Pancreas (tissue), 10 donors: Measurements from ENCODE around the gene LRSAM1. TPM values are rescaled to one million over a fixed set of nuclear protein-coding genes. Genes with fewer than 3 reads are reported as not detected.

Experiments
- ATAC-seq, 4 donors: fragments of 200-7000 bp; cut with Tn5 transposase; one replicate each; pipeline versions ENCODE4 v1.8.0 to v1.9.1; 2020; ENCODE audit warnings: mild to moderate bottlenecking in 4 of 4, moderate library complexity in 4 of 4
- DNase-seq, 6 donors: peaks; one replicate each; pipeline ENCODE4 v3.0.0-alpha.2; 2020
- FAIRE-seq: peaks from 2 replicates; lab custom pipeline; 2012; peaks lifted over from hg19 to GRCh38; lab: Jason Lieb, UNC
- H3K27ac ChIP-seq, 4 donors: fragments of 200-600 bp; sonication (generic); 1 replicate in 3 of 4; 2 replicates in 1 of 4; pipeline versions ENCODE4 v1.5.0 to v1.8.0; 2020
- H3K27me3 ChIP-seq, 4 donors: fragments of 200-600 bp; one replicate each; pipeline ENCODE4 v1.8.0; 2021
- H3K36me3 ChIP-seq, 3 donors: fragments of 200-600 bp; sonication (generic) in 1 of 3; one replicate each; pipeline versions ENCODE4 v1.5.0 to v1.8.0; 2020 to 2021
- H3K4me1 ChIP-seq, 3 donors: fragments of 200-600 bp; one replicate each; pipeline ENCODE4 v1.8.0; 2021
- H3K4me3 ChIP-seq, 4 donors: fragments of 200-600 bp; sonication (generic) in 2 of 4; one replicate each; pipeline versions ENCODE4 v1.5.0 to v1.8.0; 2020 to 2021
- H3K9me3 ChIP-seq, 4 donors: fragments of 200-600 bp; one replicate each; pipeline ENCODE4 v1.8.0; 2021
- CTCF ChIP-seq, 4 donors: fragments of 200-600 bp; sonication (generic) in 3 of 4; IDR thresholded peaks; one replicate each; pipeline versions ENCODE4 v1.5.0 to v1.8.0; 2021; ENCODE audit warnings: antibody characterized with exemption in 4 of 4
- WGBS, 2 donors: extraction: QIAGEN DNeasy Blood & Tissue Kit; methylation state at CpG; one replicate each; pipeline ENCODE4 v1.1.7; 2013; 5-methylcytosine and 5-hydroxymethylcytosine counted together
- intact Hi-C, 3 donors: fragments of 100-400 bp; cut with DNase I; formaldehyde crosslinking; loops; one replicate each; pipeline versions ENCODE4 v1.11.1 to v1.14.2; 2022
- polyA plus RNA-seq, 2 donors: library from polyadenylated mRNA; stranded (reverse); fragments of 200-250 nt; gene quantifications; one replicate each; pipeline ENCODE4 v1.2.3, GENCODE V29; 2013
- total RNA-seq, 6 donors: library from RNA; stranded (reverse); fragmentation: NEBNext Ultra II Directional in 4 of 6; extraction: Animal tissue kit (Norgen Biotek cat#: 25700) in 4 of 6; gene quantifications; one replicate each; pipeline versions ENCODE4 v1.2.1 to v1.2.4, GENCODE V29; 2021 to 2023
- donor health status: healthy with polysubstance abuse.
- donor health status: DM: no; HTN: no; CAD: no; lungs with moderate emphysema.
- donor health status: DM: no; HTN: no; CAD: no.
- donor health status: control.
- donor health status: control.
- donor health status: Bipolar disorder and iron deficiency.
- donor health status: DM: yes; HTN: yes; CAD: no.
- donor health status: DM: no; HTN: no; CAD: no.
- donor health status: DM: no; HTN: no; CAD: no.
- donor health status: DM: yes; HTN: yes; CAD: no.

Gene LRSAM1
- total and polyA plus RNA-seq, 8 donors = 4.3 to 24.9 (median 7.7) TPM

DNA sequence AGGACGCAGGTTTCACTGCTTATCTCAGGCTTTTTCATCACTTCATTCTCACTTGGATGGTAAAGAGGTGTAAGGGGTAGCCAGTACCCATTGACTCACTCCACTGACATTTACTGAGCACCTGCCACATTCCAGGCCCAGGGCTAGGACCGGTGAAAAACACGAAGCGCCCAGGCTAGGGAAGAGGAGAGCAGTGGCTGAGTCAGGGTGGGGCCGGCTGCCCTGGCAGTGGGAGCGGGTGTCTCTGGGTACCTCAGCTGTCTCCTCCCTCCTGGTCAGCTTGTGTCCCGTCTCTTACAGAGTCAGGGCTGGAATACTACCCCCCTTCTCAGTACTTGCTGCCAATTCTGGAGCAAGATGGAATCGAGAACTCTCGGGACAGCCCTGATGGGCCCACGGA lies 22.2 kb downstream of the LRSAM1 start:
- WGBS, 2 donors = 91 to 92% methylated on average over 10 of the region's 10 CpGs
- TF ChIP-seq CTCF (IDR thresholded peaks at IDR 0.05) = no peak
- Histone ChIP-seq H3K36me3 (peaks cover 0 to 5% (median 0%) of the 10 kb centered on the region in 3 donors), H3K27me3 (no peaks in the 10 kb centered on the region), H3K9me3 (no peaks in the 10 kb centered on the region), H3K27ac (no peak overlapping the region), H3K4me3 (no peak overlapping the region), H3K4me1 (no peaks in the 10 kb centered on the region)
- ATAC-seq (no peak), FAIRE-seq (no peak), DNase-seq (peak in 1 of 6 donors; percentile 22)
- intact Hi-C loops = no loop called here

DNA sequence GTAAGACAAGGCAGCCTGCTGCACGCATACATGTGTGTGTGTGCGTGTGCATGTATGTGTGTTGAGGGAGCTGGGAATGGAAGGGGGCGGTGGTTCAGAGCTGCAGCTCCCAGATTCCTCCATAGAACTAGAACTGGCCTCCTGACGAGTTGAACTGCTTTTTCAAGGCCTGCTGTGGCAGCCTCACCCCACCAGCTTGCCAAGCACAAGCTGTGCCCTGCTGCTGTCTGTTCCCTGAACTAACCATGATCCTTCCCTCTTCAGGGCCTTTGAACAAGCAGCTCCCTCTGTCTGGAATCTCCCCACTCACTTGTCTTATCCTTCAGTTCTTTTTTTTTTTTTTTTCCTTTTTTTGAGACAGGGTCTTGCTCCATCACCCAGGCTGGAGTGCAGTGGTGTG lies 22.6 kb downstream of the LRSAM1 start:
- no peak overlapping the region for H3K27ac ChIP-seq
- TF ChIP-seq CTCF (IDR thresholded peaks at IDR 0.05) = no peak
- no peaks in the 10 kb centered on the region for H3K27me3 ChIP-seq
- intact Hi-C loops = no loop called here
- DNase-seq (peak in 1 of 6 donors; percentile 12), FAIRE-seq (no peak), ATAC-seq (no peak)
- no peak overlapping the region for H3K4me3 ChIP-seq
- H3K9me3 ChIP-seq = no peaks in the 10 kb centered on the region
- H3K36me3 ChIP-seq = peaks cover 0 to 10% (median 0%) of the 10 kb centered on the region in 3 donors
- no peaks in the 10 kb centered on the region for H3K4me1 ChIP-seq
- WGBS, 2 donors = 87 to 97% methylated on average over 3 to 4 of the region's 4 CpGs

GRCh38 chr9:127474592-127474991 lies 23.3 kb downstream of the LRSAM1 start:
- TF ChIP-seq CTCF (IDR thresholded peaks at IDR 0.05) = no peak
- Histone ChIP-seq H3K9me3 (no peaks in the 10 kb centered on the region), H3K4me3 (no peak overlapping the region), H3K4me1 (no peaks in the 10 kb centered on the region), H3K27me3 (no peaks in the 10 kb centered on the region), H3K27ac (no peak overlapping the region), H3K36me3 (peaks cover 0 to 16% (median 5%) of the 10 kb centered on the region in 3 donors)
- ATAC-seq = no peak
- no peak for FAIRE-seq
- WGBS, 2 donors = 90 to 96% methylated on average over 5 of the region's 5 CpGs
- intact Hi-C loops = no loop called here
- DNase-seq = peak in 1 of 6 donors; percentile 13

GRCh38 chr9:127479507-127480081 lies 28.3 kb downstream of the LRSAM1 start:
- no peaks in the 10 kb centered on the region for H3K9me3 ChIP-seq
- H3K27ac ChIP-seq = no peak overlapping the region
- no peak overlapping the region for H3K4me3 ChIP-seq
- peaks cover 0 to 20% (median 11%) of the 10 kb centered on the region in 3 donors for H3K36me3 ChIP-seq
- no peaks in the 10 kb centered on the region for H3K27me3 ChIP-seq
- no peaks in the 10 kb centered on the region for H3K4me1 ChIP-seq
- DNase-seq (peak in 1 of 6 donors; percentile 46), FAIRE-seq (no peak), ATAC-seq (no peak)
- 87 to 89% methylated on average over 17 of the region's 17 CpGs for WGBS, 2 donors
- intact Hi-C loops = no loop called here
- no peak for TF ChIP-seq CTCF (IDR thresholded peaks at IDR 0.05)

- no peak for TF ChIP-seq CTCF (IDR thresholded peaks at IDR 0.05)
- H3K4me3 ChIP-seq = no peak overlapping the region
- WGBS, 2 donors = 97 to 98% methylated on average over 9 of the region's 9 CpGs
- no peaks in the 10 kb centered on the region for H3K9me3 ChIP-seq
- ATAC-seq = no peak
- no peaks in the 10 kb centered on the region for H3K27me3 ChIP-seq
- no peaks in the 10 kb centered on the region for H3K4me1 ChIP-seq
- intact Hi-C loops = no loop called here
- no peak overlapping the region for H3K27ac ChIP-seq
- DNase-seq = peak in 1 of 6 donors; percentile 6
- FAIRE-seq = no peak
- peaks cover 0 to 24% (median 11%) of the 10 kb centered on the region in 3 donors for H3K36me3 ChIP-seq
Measured at GRCh38 chr9:127482662-127483061, 31.4 kb downstream of the LRSAM1 start.
